Measurements from ENCODE around the gene EXOSC7.

Gene EXOSC7

GRCh38 chr3:45024542-45025255 is 48.7 kb downstream of the EXOSC7 start:
- H3K27ac ChIP-seq, result no peak overlapping the region
- no peak for TF ChIP-seq ZFX (IDR thresholded peaks at IDR 0.05)
- TF ChIP-seq CTCF (conservative IDR thresholded peaks at IDR 0.05), result no peak

DNA sequence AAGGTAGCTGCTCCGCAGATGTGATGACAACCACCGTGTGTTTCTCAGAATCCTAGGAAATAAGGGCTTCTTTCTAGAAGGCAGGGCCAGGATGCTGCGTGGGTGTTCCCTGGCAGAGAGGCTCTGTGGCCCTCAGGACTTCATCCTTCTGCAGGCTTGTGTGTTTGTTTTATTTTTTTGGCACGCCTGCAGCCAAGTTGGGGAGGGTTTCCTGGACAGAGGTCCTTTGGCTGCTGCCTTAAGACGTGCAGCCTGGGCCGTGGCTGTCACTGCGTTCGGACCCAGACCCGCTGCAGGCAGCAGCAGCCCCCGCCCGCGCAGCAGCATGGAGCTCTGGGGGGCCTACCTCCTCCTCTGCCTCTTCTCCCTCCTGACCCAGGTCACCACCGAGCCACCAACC is 50.0 kb downstream of the EXOSC7 start, which contains the start of gene CLEC3B:
Gene CLEC3B, plus strand, starts transcription at position 266 of the 400 bp plus-strand sequence. Its CDS starts 60 bp downstream, at position 326.
- H3K27ac ChIP-seq, result peak within 1 kb of the TSS; percentile 25; the same call in 1 of the 2 replicates
- TF ChIP-seq CTCF (conservative IDR thresholded peaks at IDR 0.05) (no peak), ZFX (IDR thresholded peaks at IDR 0.05) (no peak)

GRCh38 chr3:45026957-45027356 is 50.9 kb downstream of the EXOSC7 start:
- no peak overlapping the region for H3K27ac ChIP-seq
- no peak for TF ChIP-seq CTCF (conservative IDR thresholded peaks at IDR 0.05)

GRCh38 chr3:45027441-45027840 is 51.4 kb downstream of the EXOSC7 start:
- no peak for TF ChIP-seq ZFX (IDR thresholded peaks at IDR 0.05)
- no peak for TF ChIP-seq CTCF (conservative IDR thresholded peaks at IDR 0.05)
- no peak overlapping the region for H3K27ac ChIP-seq

- no peak overlapping the region for H3K27ac ChIP-seq
- TF ChIP-seq ZFX (IDR thresholded peaks at IDR 0.05), result no peak
- TF ChIP-seq CTCF (conservative IDR thresholded peaks at IDR 0.05), result no peak
Observed at GRCh38 chr3:45029216-45029615, 53.2 kb downstream of the EXOSC7 start.

DNA sequence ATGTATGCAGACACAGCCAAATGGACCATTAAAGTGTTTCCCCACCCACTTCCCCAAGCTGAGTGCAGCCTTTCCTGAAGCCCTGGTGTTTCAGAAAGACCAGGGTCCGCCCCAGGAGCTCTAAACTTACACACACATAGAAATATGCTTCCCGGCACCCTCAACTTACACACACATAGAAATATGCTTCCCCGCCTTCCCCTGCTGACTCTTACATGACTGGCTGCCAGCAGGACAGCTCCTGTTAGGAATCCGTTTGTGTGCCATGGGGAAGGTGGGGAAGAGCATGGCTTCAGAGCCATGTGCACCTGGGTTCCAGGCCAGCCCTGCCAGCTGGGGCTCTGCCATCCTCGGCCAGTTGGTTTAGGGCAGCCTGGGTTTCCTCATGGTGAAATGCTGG is 53.6 kb downstream of the EXOSC7 start:
- TF ChIP-seq ZFX (IDR thresholded peaks at IDR 0.05), result no peak
- no peak for TF ChIP-seq CTCF (conservative IDR thresholded peaks at IDR 0.05)

DNA sequence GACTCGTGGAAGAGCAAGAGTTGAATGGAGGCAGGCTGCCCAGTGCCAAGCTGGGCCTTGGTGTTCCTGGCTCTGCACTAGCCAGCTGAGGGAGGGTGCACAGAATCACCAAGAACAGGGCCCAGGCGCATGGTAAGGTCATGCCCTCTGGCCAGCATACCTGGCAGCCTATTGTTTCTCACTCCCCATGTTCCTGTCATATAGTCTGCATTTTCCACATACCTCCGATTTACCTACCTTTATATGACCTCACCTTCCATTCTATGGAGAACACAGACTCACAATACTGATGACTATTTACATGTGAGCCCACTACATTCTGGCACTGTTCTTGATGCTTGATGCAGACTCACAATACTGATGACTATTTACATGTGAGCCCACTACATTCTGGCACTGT is 55.5 kb downstream of the EXOSC7 start:
- TF ChIP-seq ZFX (IDR thresholded peaks at IDR 0.05) (no peak), CTCF (conservative IDR thresholded peaks at IDR 0.05) (no peak)
- no peak overlapping the region for H3K27ac ChIP-seq

More for the DNA sequence above, 53.6 kb downstream of the EXOSC7 start:
- no peak overlapping the region for H3K27ac ChIP-seq
